SIG-M5 (cell line): Measurements from ENCODE around the gene R3HDM2.

Experiments
- DNase-seq: peaks from one replicate; lab custom pipeline; 2025; lab: John Stamatoyannopoulos, UW

R3HDM2 gene

DNA sequence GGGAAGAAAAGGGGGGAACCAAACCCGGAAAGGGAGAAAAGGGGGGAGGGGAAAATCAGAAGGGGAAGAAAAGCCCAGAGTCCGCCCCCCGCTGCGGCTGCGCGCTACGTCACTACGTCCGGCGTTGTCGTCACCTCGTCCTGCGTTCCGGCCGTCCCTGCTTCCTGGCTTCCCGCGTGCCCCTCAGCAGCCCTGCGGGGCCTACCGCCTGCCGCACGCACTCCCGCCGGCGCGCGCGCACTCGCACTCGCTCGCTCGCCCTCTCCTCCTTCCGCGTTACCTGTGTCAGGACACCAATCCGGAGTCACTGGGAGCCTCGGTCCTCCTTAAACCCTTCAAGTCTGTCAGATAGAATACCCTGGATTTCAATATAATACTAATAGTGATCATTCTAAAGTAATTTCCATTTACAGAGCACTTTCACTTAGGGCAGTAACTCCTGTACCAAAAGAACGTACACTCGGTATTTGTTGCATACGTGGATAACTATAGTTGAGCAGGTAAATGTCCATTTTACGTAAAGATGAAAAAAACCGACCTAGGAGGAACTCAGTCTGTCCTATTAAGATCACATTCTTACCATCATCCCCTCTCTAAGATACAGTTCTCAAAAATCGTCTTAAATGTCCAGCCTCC lies at the start of gene R3HDM2:
R3HDM2 (minus strand) TSS at position 113 of the 636 bp plus-strand sequence. CDS start 120,615 bp downstream, outside the sequence.
- peak; percentile 85 for DNase-seq

GRCh38 chr12:57479376-57480115 lies 48.7 kb upstream of the R3HDM2 start, which contains the start of gene ARHGAP9:
Gene ARHGAP9, minus strand, starts transcription at chr12:57479866. Its CDS starts 460 bp downstream, at chr12:57479406.
- DNase-seq: no peak

DNA sequence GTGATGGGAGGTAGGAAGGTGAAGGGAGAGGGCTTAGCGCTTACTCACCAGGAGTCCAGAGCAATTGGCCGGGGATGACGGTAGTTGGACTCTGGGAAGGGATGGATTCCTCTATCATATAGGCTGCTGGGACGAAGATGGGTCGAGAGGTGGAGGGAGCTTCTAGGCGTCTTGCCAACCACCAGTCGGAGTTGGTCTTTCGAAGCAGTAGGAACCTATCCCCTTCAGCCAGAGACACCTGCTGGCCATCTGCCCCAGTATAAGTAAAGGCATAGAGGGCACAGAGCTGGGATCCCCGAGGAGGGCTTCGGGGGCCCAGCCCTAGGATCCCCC lies 48.2 kb upstream of the R3HDM2 start:
- no peak for DNase-seq

GRCh38 chr12:57477710-57478681 lies 47.2 kb upstream of the R3HDM2 start:
- DNase-seq: no peak

DNA sequence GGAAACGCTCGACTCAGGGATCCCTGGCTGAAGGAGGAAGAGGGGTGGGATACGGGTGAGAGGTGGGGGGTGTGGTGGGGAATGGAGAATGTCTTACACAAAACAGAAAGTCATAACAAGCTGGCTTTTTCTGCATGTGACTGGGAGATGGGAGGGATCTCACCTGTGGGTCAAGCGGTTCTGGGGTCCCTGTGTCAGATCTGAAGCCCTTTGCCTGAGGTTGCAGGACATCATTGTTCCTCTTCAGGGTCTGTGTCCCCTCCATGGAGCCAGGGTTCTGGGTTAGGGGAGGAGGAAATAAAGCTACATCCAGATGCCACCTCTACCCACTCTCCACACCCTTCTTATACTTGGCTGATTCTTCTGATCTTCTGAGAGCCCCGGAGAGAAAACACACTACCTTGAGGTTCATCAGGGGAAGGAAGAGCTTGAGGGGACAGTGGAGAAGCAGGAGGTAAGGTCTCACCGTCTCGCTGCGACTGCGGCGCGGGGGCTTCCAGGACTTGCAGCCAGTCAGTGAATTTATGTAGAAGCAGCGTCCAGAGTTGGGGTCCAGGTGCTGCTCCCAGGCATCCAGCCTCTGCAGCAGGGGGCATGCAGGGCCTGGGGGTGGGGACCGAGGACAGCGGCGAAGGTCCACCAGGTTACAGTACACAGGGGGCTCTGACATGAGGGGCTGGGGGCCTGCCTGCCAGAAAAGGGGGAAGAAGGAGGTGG lies 46.3 kb upstream of the R3HDM2 start:
- no peak for DNase-seq

GRCh38 chr12:57476162-57476992 lies 45.5 kb upstream of the R3HDM2 start:
- no peak for DNase-seq

- DNase-seq: no peak
Observed at GRCh38 chr12:57475271-57476161, 44.7 kb upstream of the R3HDM2 start.

DNA sequence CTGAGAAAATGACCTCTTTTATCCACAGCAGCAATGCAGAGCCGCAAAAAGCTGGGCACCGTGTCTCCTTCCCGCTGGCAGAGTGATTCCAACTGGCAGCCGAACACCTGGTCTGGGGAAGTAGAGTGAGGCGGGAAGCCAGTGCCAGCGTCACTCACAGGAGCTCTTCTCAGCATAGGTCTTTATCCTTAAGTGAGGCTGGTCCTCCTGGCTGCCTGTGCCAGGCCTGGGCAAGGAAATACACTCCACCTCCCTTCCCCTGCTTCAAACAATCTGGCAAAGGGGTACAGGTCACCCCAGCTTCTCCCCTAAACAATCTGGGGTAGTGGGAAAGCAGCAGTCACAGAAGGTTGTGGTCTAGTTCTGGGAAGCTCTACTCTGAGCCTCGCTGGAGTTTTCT lies 44.0 kb upstream of the R3HDM2 start:
- DNase-seq: no peak

- no peak for DNase-seq
Observed at GRCh38 chr12:57474430-57474829, 43.6 kb upstream of the R3HDM2 start.

DNA sequence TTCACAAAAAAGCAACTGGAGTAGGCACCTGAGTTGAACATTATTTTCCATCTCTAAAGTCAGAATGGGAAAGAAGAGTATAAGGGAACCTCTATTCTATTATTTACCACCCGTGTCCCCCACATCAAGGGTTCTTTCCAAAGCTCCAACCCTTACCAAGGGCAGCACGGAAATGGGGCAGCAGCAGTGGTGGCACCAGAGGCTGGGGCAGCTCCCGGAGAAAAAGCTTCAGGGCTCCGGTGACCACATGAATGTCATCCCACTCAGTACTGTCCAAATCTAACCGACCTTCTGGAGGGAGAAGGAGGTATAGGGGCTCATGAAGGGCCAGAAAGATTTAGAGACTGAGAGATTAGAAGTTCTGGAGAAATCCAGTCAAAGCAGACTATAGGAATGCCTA lies 43.0 kb upstream of the R3HDM2 start:
- no peak for DNase-seq

DNA sequence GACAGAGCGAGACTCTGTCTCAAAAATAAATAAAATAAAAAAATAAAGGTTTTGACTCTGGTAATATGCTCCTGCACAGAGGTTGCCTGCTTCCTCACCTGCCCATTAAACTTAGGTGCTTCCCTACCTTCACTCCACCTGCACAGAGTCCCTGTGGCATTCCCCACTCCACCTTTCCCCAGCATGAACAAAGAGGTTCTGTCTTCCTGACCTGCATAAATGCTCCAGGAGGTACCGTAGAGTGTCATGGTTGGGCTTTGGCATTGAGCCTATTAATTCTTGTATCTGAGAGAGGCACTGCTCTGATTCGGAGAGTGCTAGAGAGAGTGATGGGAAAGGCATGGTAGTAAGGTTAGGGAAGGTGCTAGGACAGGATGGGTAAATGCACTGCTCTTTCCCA lies 42.5 kb upstream of the R3HDM2 start:
- no peak for DNase-seq

DNA sequence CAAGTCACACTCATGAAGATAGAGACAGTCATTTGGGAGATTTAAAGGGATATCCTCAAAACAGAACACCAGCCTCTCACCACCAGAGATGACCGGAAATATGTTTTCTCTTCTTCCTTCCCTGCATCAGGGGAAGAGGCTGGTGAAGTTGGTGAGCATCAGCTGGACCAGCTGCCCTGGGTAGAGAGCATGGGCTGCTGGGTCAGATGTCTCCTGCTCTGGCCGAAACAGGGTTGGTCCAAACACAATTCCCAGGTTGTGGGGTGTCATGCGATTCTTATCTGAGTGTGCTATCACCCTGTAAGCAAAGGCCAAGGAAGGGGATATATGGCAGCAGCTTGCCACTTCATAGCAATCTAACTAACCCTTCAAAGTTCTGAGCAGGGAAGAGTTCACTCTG lies 41.5 kb upstream of the R3HDM2 start:
- DNase-seq: no peak

- no peak for DNase-seq
Observed at GRCh38 chr12:57471661-57472060, 40.8 kb upstream of the R3HDM2 start.

DNA sequence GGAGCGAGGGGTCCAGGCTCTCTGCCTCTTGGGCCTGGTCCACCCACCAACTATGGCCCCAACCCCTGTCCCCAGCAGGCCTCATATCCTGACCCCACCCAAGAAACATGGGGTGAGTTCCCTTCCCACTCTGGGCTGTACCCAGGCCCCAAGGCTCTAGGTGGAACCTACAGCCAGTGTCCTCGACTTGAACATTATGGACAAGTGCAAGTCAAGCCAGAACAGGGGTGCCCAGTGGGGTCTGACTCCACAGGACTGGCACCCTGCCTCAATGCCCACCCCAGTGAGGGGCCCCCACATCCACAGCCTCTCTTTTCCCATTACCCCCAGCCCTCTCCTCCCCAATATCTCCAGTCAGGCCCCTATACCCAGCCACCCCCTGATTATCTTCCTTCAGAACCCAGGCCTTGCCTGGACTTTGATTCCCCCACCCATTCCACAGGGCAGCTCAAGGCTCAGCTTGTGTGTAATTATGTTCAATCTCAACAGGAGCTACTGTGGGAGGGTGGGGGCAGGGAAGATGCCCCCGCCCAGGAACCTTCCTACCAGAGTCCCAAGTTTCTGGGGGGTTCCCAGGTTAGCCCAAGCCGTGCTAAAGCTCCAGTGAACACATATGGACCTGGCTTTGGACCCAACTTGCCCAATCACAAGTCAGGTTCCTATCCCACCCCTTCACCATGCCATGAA lies 40.3 kb upstream of the R3HDM2 start:
- DNase-seq: no peak

DNA sequence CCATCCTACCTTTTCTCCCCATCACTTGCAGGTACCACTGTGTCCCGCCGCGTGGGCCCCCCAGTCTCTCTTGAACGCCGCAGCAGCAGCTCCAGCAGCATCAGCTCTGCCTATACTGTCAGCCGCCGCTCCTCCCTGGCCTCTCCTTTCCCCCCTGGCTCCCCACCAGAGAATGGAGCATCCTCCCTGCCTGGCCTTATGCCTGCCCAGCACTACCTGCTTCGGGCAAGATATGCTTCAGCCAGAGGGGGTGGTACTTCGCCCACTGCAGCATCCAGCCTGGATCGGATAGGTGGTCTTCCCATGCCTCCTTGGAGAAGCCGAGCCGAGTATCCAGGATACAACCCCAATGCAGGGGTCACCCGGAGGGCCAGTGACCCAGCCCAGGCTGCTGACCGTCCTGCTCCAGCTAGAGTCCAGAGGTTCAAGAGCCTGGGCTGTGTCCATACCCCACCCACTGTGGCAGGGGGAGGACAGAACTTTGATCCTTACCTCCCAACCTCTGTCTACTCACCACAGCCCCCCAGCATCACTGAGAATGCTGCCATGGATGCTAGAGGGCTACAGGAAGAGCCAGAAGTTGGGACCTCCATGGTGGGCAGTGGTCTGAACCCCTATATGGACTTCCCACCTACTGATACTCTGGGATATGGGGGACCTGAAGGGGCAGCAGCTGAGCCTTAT lies 39.6 kb upstream of the R3HDM2 start:
- DNase-seq: no peak

- DNase-seq: no peak
Observed at GRCh38 chr12:57469296-57470164, 38.7 kb upstream of the R3HDM2 start.

GRCh38 chr12:57467915-57468314 lies 37.1 kb upstream of the R3HDM2 start:
- no peak for DNase-seq
